Amygdala (tissue), 56 donors: Measurements from ENCODE around the gene TMEM86A.
A peak's percentile ranks its signal among the peaks of the same experiment; 100 is the strongest.

Source experiments
- DNase-seq, 56 donors: peaks; one replicate each; lab custom pipeline; 2025; lab: John Stamatoyannopoulos, UW

Gene TMEM86A

GRCh38 chr11:18699269-18699596 lies 654 bp downstream of the TMEM86A start:
- DNase-seq = peak in 1 of 56 donors; percentile 20

DNA sequence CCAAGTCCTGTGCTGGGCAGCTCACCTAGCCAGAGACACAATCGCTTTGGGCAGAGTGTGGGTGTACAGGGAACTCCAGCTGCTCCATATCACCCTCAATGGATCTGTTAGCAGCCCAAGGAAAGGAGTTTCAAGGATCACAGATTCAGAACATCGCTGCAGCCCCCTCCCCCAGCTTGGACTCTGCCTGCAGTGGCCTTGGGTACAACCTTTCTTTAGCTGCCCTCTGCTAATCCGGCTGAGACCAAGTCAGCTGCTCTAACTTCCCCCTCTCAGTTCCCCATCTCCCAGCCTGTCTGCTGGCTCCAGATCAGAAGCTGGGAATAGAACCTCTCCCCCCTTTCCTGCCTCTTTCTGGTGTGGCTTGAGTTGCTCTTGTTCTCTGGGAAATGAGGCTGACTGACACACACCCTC lies 1.3 kb downstream of the TMEM86A start:
- DNase-seq = peak in 30 of 56 donors; percentile 16 to 66 (median 30)

DNA sequence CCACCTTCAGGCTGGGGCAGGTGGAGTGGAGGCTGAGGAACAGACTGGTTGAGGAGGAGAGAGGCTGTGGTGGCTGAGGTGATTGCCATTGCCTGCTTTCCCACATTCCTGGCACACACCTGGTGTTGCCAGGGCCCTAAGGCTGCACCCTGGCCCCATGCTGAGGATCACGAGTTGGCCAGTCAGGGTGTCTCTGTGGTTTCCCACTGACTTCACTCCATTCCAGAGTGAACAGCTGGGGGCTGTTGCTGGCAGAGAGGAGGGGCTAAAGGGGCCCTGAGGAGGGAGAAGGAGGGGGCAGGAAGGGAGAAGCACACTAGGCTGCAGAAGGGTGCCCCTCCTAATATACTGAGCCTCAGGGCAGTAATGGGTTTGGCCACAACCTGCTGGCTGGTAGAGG lies 1.8 kb downstream of the TMEM86A start:
- peak in 7 of 56 donors; percentile 5 to 21 (median 13) for DNase-seq

- no peak for DNase-seq
Measured at GRCh38 chr11:18700872-18701271, 2.3 kb downstream of the TMEM86A start.

GRCh38 chr11:18701614-18702216 lies 3.1 kb downstream of the TMEM86A start:
- no peak for DNase-seq

- no peak for DNase-seq
Measured at GRCh38 chr11:18703001-18703763, 4.6 kb downstream of the TMEM86A start.

DNA sequence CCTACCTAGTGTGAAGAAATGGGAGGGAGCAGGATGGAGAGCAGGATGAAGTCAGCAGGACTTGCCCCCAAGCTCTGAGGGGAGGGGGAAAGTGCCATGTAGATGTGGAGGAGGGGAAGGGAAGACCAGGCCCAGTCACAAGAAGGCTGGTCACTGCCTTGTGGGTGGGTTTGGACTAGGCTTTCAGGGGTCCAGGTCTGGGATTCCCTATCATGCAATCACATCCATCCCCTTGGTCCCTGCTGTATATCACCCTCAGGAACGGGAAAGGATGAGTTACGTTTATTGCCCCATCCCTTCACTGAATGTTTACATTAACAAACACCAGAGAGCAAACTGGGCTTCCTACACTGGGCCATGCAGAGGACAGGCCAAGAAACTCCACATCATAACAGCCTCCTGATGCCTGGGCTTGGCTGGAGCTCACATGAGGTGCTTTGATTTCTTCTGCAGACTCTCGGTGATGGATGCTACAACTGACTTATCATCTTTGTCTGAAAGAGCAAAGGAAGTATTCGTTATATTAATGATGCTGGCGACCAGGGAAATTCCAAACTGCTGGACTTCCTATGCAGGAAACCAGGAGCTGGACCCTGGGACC lies 5.6 kb downstream of the TMEM86A start:
- DNase-seq = no peak

GRCh38 chr11:18704698-18705097 lies 6.1 kb downstream of the TMEM86A start:
- DNase-seq = peak in 1 of 56 donors; percentile 27

DNA sequence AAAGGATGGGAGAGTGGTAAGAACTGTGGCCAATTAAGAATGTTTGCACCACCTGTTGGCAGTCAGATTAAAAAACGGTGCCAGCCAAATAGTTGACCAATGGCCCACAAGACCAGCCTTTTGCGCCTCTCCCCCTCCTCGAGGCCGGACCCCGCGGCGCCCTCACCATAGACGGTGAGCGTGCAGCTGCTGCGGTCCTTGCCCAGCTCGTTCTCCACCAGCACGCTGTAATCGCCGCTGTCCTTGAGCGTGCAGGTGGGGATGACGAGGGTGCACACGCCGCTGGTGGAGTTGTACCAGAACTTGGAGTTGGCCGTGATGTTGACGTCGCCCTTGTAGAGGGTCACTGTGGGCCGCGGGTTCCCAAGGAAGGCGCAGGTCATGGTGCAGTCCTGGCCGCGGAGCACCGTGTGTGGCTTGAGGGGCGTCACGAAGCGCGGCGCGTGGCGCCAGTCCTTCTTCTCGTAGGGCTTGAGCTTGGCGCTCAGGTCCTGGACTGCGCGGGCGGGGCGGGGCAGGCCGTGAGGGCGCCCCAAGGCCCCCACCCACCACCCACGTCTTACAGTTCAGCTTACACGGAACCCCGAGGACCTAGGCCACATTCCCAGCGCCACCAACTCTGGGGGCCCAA lies 7.2 kb downstream of the TMEM86A start:
- DNase-seq = peak in 7 of 56 donors; percentile 34 to 66 (median 47)

GRCh38 chr11:18706330-18707243 lies 8.0 kb downstream of the TMEM86A start:
- DNase-seq = peak in 30 of 56 donors; percentile 15 to 66 (median 42)

DNA sequence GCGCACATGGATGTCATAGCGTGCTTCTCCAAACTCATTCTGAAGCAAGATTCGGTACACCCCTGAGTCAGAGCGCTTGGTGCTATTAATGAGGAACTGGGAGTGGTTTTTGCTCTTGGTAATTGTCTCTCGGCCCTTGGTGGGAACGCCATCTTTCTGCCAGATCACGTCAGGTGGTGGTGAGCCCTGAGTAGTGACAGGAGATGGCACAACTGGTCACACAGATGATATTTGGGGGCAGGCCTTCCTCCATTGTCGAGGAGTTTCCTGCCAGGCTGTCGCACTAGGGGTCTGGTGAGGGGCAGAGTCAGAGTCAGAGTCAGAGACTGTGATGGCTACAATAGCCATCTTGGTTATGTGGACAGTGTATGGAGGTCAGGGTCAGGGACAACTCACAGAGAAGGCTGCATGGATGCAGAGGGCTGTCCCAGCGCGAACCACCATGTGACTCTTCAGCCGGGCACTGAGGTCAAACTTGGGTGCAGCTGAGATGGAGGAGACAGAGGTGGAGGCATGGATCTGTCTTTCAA lies 9.3 kb downstream of the TMEM86A start:
- no peak for DNase-seq

DNA sequence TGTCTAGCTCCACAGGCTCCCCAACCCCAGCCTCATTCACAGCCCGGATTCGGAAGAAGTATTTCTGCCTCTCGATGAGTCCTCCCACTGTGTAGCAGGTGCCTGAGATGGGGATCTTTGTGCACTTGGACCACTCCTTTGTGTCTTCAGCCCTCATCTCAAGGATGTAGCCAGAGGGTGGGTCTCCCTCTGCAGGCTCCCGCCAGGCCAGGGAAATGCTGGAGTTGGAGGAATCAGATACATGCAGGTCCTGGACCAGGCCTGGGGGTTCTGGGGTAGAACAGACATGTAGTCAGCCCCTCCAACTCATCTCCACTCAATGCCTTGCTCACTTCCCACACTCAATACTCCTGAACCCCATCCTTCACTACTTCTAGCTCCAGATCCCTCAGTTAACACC lies 10.8 kb downstream of the TMEM86A start:
- DNase-seq = no peak

DNA sequence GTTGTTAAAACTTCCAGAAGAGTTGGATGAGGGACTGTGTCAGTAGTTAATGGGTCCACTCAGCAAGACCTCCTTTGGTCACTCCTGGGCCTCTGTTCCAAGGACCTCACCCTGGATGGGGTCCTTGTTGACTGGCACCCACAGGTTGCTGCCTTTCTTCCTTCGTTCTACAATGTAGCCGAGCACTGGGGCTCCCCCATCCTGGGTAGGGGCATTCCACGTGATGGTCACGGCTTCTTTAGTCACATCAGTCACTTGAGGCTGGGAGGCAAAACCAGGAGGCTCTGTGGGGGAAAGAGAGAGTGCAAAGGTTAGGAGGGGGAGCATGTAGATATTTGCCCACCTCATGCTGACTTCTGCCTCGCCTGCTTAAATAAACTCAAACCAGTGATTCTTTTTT lies 12.0 kb downstream of the TMEM86A start:
- no peak for DNase-seq

DNA sequence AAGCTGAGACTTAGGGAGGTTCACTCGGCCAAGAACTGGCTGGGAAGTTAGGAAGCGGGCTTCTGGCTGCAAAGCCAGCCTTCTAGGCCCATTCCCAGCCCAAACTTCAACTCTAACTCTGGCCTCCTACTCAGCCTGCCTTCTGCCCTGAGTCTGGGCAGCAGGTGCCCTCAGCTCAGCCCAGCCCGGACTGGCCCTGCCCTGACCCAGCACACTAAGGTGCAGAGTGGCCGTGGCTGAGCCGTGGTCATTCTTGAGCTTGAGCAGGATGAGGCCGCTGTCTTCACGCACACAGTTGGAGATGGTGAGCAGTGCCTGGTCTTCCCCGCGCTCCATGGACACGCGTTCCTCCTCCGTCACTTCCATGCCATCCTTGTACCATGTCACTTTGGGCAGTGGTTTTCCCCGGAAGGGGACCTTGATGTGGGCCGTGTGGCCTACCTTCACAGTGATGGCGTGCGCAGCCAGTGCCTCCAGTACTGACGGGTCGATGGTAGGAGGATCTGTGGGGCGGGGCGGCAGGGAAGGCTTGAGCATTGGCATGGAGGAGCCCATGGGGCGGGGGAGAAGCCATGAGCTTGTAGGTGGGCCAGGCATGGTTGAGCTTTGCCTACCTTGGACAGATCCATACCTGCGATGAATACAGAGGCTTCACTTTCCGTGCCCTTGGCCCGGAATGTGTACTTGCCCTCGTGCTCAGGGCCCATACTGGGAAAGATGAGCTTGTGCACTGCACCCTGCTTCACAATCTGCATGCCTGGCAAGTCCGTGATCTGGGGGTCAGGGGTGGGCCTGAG lies 15.3 kb downstream of the TMEM86A start:
- DNase-seq = no peak

- DNase-seq = no peak
Measured at GRCh38 chr11:18714443-18714780, 15.8 kb downstream of the TMEM86A start.

- DNase-seq = no peak
Measured at GRCh38 chr11:18715476-18715875, 16.9 kb downstream of the TMEM86A start.

DNA sequence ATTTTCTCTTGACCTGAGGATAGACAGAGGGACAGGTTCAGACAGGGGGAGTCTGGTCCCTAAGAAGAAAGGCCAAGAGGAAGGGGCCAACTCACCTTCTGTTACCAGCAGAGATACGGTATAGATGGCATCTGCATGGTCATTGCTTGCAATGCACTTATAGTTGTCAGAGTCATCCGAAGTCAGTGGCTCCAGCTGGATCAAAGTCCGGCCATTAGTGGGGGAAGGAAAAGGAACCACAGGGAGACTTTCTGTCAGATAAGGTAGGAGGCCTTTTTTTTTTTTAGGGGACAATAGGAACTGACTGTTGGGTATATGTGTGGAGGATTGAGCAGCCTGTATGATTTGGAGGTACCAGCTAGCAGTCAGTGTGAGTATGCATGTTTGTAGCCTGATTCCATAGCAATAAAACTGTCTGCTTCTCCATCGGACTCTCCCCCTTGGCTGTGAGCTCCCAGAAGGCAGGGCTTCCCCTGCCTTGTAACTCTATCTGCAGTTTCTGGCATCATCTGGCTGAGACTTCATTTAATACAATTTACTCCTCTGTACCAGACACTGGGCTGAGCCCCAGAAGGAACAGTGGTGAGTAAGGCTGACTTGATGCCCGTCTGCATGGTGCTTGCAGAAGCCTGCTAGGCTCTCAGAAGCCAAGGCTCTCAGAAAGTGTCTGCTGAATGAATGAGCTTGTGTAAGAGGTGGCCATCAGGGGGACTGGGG lies 21.7 kb downstream of the TMEM86A start:
- DNase-seq = peak in 9 of 56 donors; percentile 17 to 36 (median 25)

DNA sequence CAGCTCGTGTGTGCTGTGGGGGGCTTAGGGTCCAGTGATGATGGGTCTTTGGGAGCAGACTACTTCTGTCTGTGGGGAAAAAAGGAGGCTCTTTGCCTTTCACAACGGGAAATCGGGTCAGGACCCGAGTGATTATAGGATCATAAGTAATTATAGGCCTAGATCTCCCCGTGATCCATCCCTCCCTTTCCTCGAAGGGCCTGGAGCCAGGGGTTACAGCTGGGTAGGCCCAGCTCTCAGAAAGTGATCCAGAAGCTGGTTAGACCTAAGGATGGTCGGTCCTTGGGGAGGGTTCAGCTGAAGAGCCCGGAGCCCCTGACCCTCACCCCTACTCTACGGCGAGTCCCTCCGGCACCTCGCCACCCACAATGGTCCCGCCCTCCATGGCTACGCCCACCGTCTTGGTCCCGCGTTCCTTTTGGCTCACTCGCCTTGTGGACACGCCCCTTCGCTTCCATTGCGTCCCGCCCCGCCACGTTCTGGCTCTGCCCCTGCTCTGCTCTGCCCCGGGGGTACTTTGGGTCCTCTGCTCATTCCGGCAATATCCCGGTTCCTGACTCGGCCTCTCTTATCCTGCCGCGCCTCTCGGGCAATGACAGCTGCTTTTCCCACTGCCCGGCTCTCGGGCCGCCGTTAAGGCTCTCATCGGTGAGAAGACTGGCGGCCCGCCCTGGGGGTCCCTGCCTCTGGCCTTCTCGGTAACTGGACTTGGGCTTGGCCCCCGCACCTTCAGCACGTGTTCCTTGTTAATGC lies 22.4 kb downstream of the TMEM86A start:
- peak in 46 of 56 donors; percentile 20 to 79 (median 48) for DNase-seq
